Endothelial cell of umbilical vein (primary cell): ENCODE measurements around the gene KRTAP2-1. TPM values are rescaled to one million over a fixed set of nuclear protein-coding genes. Genes with fewer than 3 reads are reported as not detected.
"Not testable (repeated sequence)": the region's sequence is repeated elsewhere in the genome, so short reads cannot be mapped to it uniquely, and the experiment has no call there.

Experiments
- BruUV-seq: library from RNA; stranded (reverse); fragments of 400-500 nt; replicated peaks from 2 replicates; lab custom pipeline; 2021; lab: Mats Ljungman, UMichigan
- CTCF ChIA-PET: fragments of 300-600, 350-600 bp; sonication (Branson Sonifier 250); formaldehyde crosslinking; loops from one replicate; lab custom pipeline; 2021; ENCODE audit warnings: antibody characterized with exemption, inconsistent platforms; lab: Charles Lee
- POLR2A ChIA-PET: fragments of 300-600, 350-600 bp; sonication (Branson Sonifier 250); formaldehyde crosslinking; loops from one replicate; lab custom pipeline; 2021; ENCODE audit warnings: antibody characterized with exemption, inconsistent platforms; lab: Charles Lee
- DNase-seq: peaks from one replicate; pipeline ENCODE4 v3.0.0-alpha.2; 2011; ENCODE audit warnings: low read depth, low spot score
- FAIRE-seq: peaks from 2 replicates; lab custom pipeline; 2011; peaks lifted over from hg19 to GRCh38; lab: Jason Lieb, UNC
- H2AFZ ChIP-seq: 2 replicates; pipeline ENCODE4 v1.6.0; 2012; ENCODE audit warnings: low read depth, low read length, control low read depth, inconsistent platforms
- H3K27ac ChIP-seq: 2 replicates; pipeline ENCODE4 v1.5.1; 2011; ENCODE audit warnings: low read depth, mild to moderate bottlenecking, control low read depth, low read length, moderate library complexity; ENCODE audit not compliant: insufficient read depth
- H3K27me3 ChIP-seq, 2 experiments: 2 replicates each; pipeline versions ENCODE4 v1.6.0 to v1.6.1; 2011; ENCODE audit warnings: low read length in 2 of 2, mixed read lengths in 1 of 2; ENCODE audit not compliant: control insufficient read depth in 2 of 2, insufficient read depth in 2 of 2
- H3K36me3 ChIP-seq, 2 experiments: 2 replicates in 1 of 2; 3 replicates in 1 of 2; pipeline ENCODE4 v1.5.1; 2011; ENCODE audit warnings: low read length in 2 of 2, mild to moderate bottlenecking in 1 of 2, moderate library complexity in 1 of 2; ENCODE audit not compliant: control insufficient read depth in 2 of 2, insufficient read depth in 2 of 2; ENCODE audit errors: extremely low read depth in 1 of 2
- H3K4me1 ChIP-seq: 3 replicates; pipeline ENCODE4 v1.5.1; 2011; ENCODE audit warnings: mild to moderate bottlenecking, low read length; ENCODE audit not compliant: control insufficient read depth, insufficient read depth; ENCODE audit errors: extremely low read depth
- H3K4me2 ChIP-seq: 2 replicates; pipeline ENCODE4 v1.6.1; 2011; ENCODE audit warnings: low read length, control low read depth, mixed read lengths; ENCODE audit not compliant: insufficient read depth
- H3K4me3 ChIP-seq, 3 experiments: fragments of 200-600 bp in 1 of 3; sonication (generic), shearing (Covaris generic) in 1 of 3; replicated peaks in 1 of 3; 2 replicates each; pipeline ENCODE4 v1.5.1; 2011 to 2016; ENCODE audit warnings: control low read depth in 3 of 3, low read length in 3 of 3, mild to moderate bottlenecking in 2 of 3, inconsistent platforms in 1 of 3, low read depth in 1 of 3, moderate library complexity in 1 of 3; ENCODE audit not compliant: insufficient read depth in 1 of 3
- H3K79me2 ChIP-seq: 2 replicates; pipeline ENCODE4 v1.6.0; 2012; ENCODE audit warnings: low read length, inconsistent platforms; ENCODE audit not compliant: control insufficient read depth, insufficient read depth
- H3K9ac ChIP-seq: replicated peaks from 2 replicates; pipeline ENCODE3; 2011; ENCODE audit warnings: low read length, control low read depth; ENCODE audit not compliant: insufficient read depth; ENCODE audit errors: extremely low read depth
- H3K9me1 ChIP-seq: replicated peaks from 3 replicates; pipeline ENCODE4 v1.6.0; 2011; ENCODE audit warnings: mild to moderate bottlenecking, low read length; ENCODE audit not compliant: control insufficient read depth, insufficient read depth; ENCODE audit errors: extremely low read depth
- H3K9me3 ChIP-seq: replicated peaks from 2 replicates; pipeline ENCODE4 v1.5.1; 2012; ENCODE audit warnings: low read length, inconsistent platforms; ENCODE audit not compliant: control insufficient read depth, insufficient read depth
- H4K20me1 ChIP-seq: replicated peaks from 2 replicates; pipeline ENCODE3; 2011; ENCODE audit warnings: mild to moderate bottlenecking, low read length; ENCODE audit not compliant: control insufficient read depth, insufficient read depth; ENCODE audit errors: extremely low read depth
- CTCF ChIP-seq, 2 donors: IDR thresholded peaks; 1 replicate in 1 of 2; 2 replicates in 1 of 2; pipeline ENCODE4 v1.5.1; 2011; ENCODE audit warnings: low read length in 2 of 2, mild to moderate bottlenecking in 2 of 2, moderate library complexity in 2 of 2, control low read depth in 1 of 2, inconsistent platforms in 1 of 2, low read depth in 1 of 2; ENCODE audit not compliant: insufficient read depth in 1 of 2; ENCODE audit errors: extremely low read depth in 1 of 2
- EZH2 ChIP-seq: IDR thresholded peaks from 2 replicates; pipeline ENCODE4 v1.6.1; 2012; ENCODE audit warnings: borderline replicate concordance, low read depth, mild to moderate bottlenecking, moderate library complexity, low read length, inconsistent platforms; ENCODE audit not compliant: severe bottlenecking
- FOS ChIP-seq: IDR thresholded peaks from 2 replicates; pipeline ENCODE4 v1.6.1; 2011; ENCODE audit warnings: mild to moderate bottlenecking, low read length, moderate library complexity, borderline replicate concordance; ENCODE audit not compliant: insufficient read depth
- GATA2 ChIP-seq: IDR thresholded peaks from 2 replicates; pipeline ENCODE4 v1.7.0; 2011; ENCODE audit warnings: low read depth, mild to moderate bottlenecking, moderate library complexity, mixed read lengths, low read length; ENCODE audit not compliant: insufficient read length, insufficient read depth
- JUN ChIP-seq: IDR thresholded peaks from 2 replicates; pipeline ENCODE4 v1.6.1; 2011; ENCODE audit warnings: borderline replicate concordance, low read depth; ENCODE audit not compliant: insufficient read length, insufficient read depth
- MAX ChIP-seq: IDR thresholded peaks from 2 replicates; pipeline ENCODE4 v1.6.1; 2011; ENCODE audit not compliant: insufficient read depth, insufficient read length
- MYC ChIP-seq: IDR thresholded peaks from one replicate; pipeline ENCODE4 v1.6.1; 2011; ENCODE audit warnings: mild to moderate bottlenecking, low read depth, low read length
- POLR2A ChIP-seq: IDR thresholded peaks from 2 replicates; pipeline ENCODE4 v1.6.1; 2012; ENCODE audit warnings: low read depth, mild to moderate bottlenecking, control low read depth, low read length
- POLR2AphosphoS5 ChIP-seq: IDR thresholded peaks from 2 replicates; pipeline ENCODE4 v1.6.1; 2012; ENCODE audit warnings: low read depth, mild to moderate bottlenecking, control low read depth, low read length, moderate library complexity; ENCODE audit not compliant: insufficient read depth
- dilution Hi-C: fragments of 300-500 bp; cut with MboI; formaldehyde crosslinking; loops from one replicate; pipeline ENCODE4 v1.15.0; 2019; ENCODE audit warnings: low sequenced_read_pairs; ENCODE audit not compliant: extremely low pct_ligation_motif_present
- intact Hi-C: fragments of 100-400 bp; cut with micrococcal nuclease; formaldehyde crosslinking; loops from one replicate; pipeline ENCODE4 v1.10.0; 2022
- polyA plus RNA-seq, 4 experiments: library from polyadenylated mRNA; depleted of rRNA in 3 of 4; stranded (reverse) in 3 of 4; unstranded in 1 of 4; fragments of >200 nt; gene quantifications; 2 replicates each; pipeline versions ENCODE4 v1.2.1 to v1.2.3, GENCODE V29; 2011 to 2012; ENCODE audit warnings: missing spikeins in 1 of 4
- total RNA-seq: library from RNA; stranded (reverse); gene quantifications from 2 replicates; pipeline ENCODE4 v1.2.3, GENCODE V29; 2021

Gene KRTAP2-1
- total and polyA plus RNA-seq, 2 donors (not counting 3 experiments of a cell fraction or from before 2014, with no cell fraction given) = not detected

- Histone ChIP-seq H3K4me2 (no peak within 1 kb of the TSS), H3K36me3 (no peaks in the 10 kb centered on the region), H2AFZ (no peak within 1 kb of the TSS), H3K9me1 (no peaks in the 10 kb centered on the region), H3K4me1 (no peaks in the 10 kb centered on the region), H4K20me1 (no peaks in the 10 kb centered on the region), H3K79me2 (no peaks in the 10 kb centered on the region), H3K9ac (no peak within 1 kb of the TSS), H3K9me3 (no peaks in the 10 kb centered on the region), H3K4me3 (no peak within 1 kb of the TSS), H3K27ac (no peak within 1 kb of the TSS), H3K27me3 (peaks cover 4 to 5% of the 10 kb centered on the region in 2 experiments)
- dilution Hi-C loops (no loop called here), intact Hi-C loops (no loop called here)
- FAIRE-seq (no peak), DNase-seq (no peak)
- BruUV-seq = no TSS peak
- ChIA-PET POLR2A (no interaction called here), CTCF (no interaction called here)
- TF ChIP-seq JUN (no peak), POLR2AphosphoS5 (no peak), MYC (no peak), FOS (no peak), EZH2 (no peak), CTCF (IDR thresholded peaks at IDR 0.05; ENCODE audit: extremely low read depth in 1 of 2, insufficient read depth in 1 of 2, low read depth in 1 of 2, low read length in 2 of 2) (no peak), POLR2A (no peak), GATA2 (no peak), MAX (no peak)
Measured at GRCh38 chr17:41065829-41066624, 18.9 kb upstream of the KRTAP2-1 start, which contains the start of gene KRTAP2-4. Gene KRTAP2-4, minus strand, starts transcription at chr17:41065879. Its CDS starts 34 bp downstream, at chr17:41065845.

GRCh38 chr17:41065016-41065689 lies 18.0 kb upstream of the KRTAP2-1 start:
- H3K4me3 ChIP-seq, H3K36me3 ChIP-seq, H3K27me3 ChIP-seq, H3K4me2 ChIP-seq, FAIRE-seq, H4K20me1 ChIP-seq, H3K9me1 ChIP-seq, dilution Hi-C loops, H2AFZ ChIP-seq, H3K9me3 ChIP-seq, DNase-seq, POLR2A ChIA-PET, intact Hi-C loops, H3K4me1 ChIP-seq, CTCF ChIA-PET, H3K27ac ChIP-seq, H3K9ac ChIP-seq, H3K79me2 ChIP-seq, BruUV-seq: not testable (repeated sequence)
